ENCODE measurements around the gene SGK1. TPM values are rescaled to one million over a fixed set of nuclear protein-coding genes. Genes with fewer than 3 reads are reported as not detected.

Gene SGK1
- total RNA-seq, 1 experiment from 2014 or later: 7.8 TPM

- H3T11ph ChIP-seq (ENCODE audit: low read length): no peak overlapping the region
- Mint-ChIP-seq H3K27me3 (ENCODE audit: low read depth) (no peaks in the 10 kb centered on the region; the same call in 1 of the 2 replicates), H3K4me1 (peaks cover 42 to 49% of the 10 kb centered on the region in 2 experiments), H3K4me3 (no peak overlapping the region), H3K9me3 (peaks cover 0 to 4% of the 10 kb centered on the region in 2 experiments; a peak in 1 of 5 replicates), H3K27ac (no peak overlapping the region; a peak in 1 of 7 replicates), H3K36me3 (ENCODE audit: insufficient read depth in 1 of 3, low read depth in 3 of 3) (no peaks in the 10 kb centered on the region)
- no peak overlapping the region for H4K8ac ChIP-seq (replicated peaks; ENCODE audit: insufficient read length, low read depth, low read length)
- H3K27ac ChIP-seq (ENCODE audit: insufficient read length, low read depth, low read length): no peak overlapping the region
- H2BK5ac ChIP-seq (ENCODE audit: insufficient read length, low read length): no peak overlapping the region
- WGBS (ENCODE audit: extremely low coverage, insufficient read length, low lambda C conversion rate): no CpG with 5 or more reads among the region's 5 CpGs
- H4K91ac ChIP-seq (ENCODE audit: insufficient read length, low read depth, low read length): no peak overlapping the region
- no peak overlapping the region for H3K9ac ChIP-seq (ENCODE audit: extremely low read depth, insufficient read length, low read length)
- no peak for TF ChIP-seq CTCF (conservative IDR thresholded peaks at IDR 0.05)
- H3K14ac ChIP-seq (ENCODE audit: insufficient read depth, low read length): no peak overlapping the region
- no peak overlapping the region for H3K4ac ChIP-seq (ENCODE audit: low read depth, low read length)
- H3K27me3 ChIP-seq (ENCODE audit: insufficient read depth, low read length): no peaks in the 10 kb centered on the region
- no peak overlapping the region for H3K23ac ChIP-seq (ENCODE audit: insufficient read length, low read depth, low read length)
- peaks cover 3% of the 10 kb centered on the region; the same call in 1 of the 2 replicates for H3K4me1 ChIP-seq (ENCODE audit: insufficient read depth, low read length)
- no peak overlapping the region for H2BK12ac ChIP-seq (ENCODE audit: insufficient read length, low read depth, low read length)
- H2BK120ac ChIP-seq (ENCODE audit: low read depth, low read length, poor library complexity, severe bottlenecking): no peak overlapping the region
- DNase-seq: no peak
- no peaks in the 10 kb centered on the region for H4K20me1 ChIP-seq (ENCODE audit: control insufficient read depth, insufficient read depth, insufficient read length)
- H3K9me3 ChIP-seq (ENCODE audit: control insufficient read depth, low read depth, low read length): no peaks in the 10 kb centered on the region
- H3K56ac ChIP-seq (ENCODE audit: insufficient read length, low read depth, low read length): no peak overlapping the region
- H2BK15ac ChIP-seq (ENCODE audit: low read depth, low read length): no peak overlapping the region
- no peak overlapping the region for H2AK5ac ChIP-seq (ENCODE audit: insufficient read length, low read length)
- no peak overlapping the region for H3K4me2 ChIP-seq (ENCODE audit: insufficient read depth, insufficient read length, low read length)
- H2BK20ac ChIP-seq (ENCODE audit: low read depth, low read length, poor library complexity, severe bottlenecking): no peak overlapping the region
- H3K79me1 ChIP-seq (ENCODE audit: insufficient read depth, low read depth, low read length, poor library complexity, severe bottlenecking): no peaks in the 10 kb centered on the region
- no peak overlapping the region for H4K5ac ChIP-seq (ENCODE audit: insufficient read length, low read depth, low read length)
- no peak overlapping the region for H3K18ac ChIP-seq (ENCODE audit: insufficient read length, low read depth, low read length)
- no peaks in the 10 kb centered on the region for H3K23me2 ChIP-seq (ENCODE audit: insufficient read length, low read depth, low read length, poor library complexity, severe bottlenecking)
- no peaks in the 10 kb centered on the region for H3K79me2 ChIP-seq (ENCODE audit: insufficient read depth, low read length)
- no peak overlapping the region for H2AFZ ChIP-seq (ENCODE audit: low read length)
Observed at GRCh38 chr6:134309983-134310605, 7.8 kb downstream of the SGK1 start.
